ENCODE measurements around the gene SLC15A1. TPM values are rescaled to one million over a fixed set of nuclear protein-coding genes. Genes with fewer than 3 reads are reported as not detected.

Gene SLC15A1
- total RNA-seq, 1 donor: not detected

DNA sequence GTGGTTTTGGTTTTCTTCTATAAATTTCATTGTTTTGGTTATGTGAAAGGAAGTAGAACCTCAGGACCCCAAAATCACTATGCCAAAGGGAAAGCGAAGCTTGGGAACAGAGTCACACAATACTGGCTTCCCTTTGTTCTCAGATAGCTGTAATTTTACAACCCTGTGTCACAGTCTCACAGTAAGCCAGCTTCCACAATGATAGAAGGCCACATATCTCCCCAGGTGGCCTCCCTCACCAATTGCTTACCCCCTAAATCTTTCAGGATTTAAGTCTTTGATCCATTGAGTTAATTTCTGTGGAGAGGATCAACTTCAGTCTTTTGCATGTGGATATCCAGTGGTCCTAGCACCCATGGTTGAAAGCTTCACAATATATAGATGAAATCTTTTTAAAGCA lies 58.7 kb downstream of the SLC15A1 start:
- TF ChIP-seq, protein P1, sequence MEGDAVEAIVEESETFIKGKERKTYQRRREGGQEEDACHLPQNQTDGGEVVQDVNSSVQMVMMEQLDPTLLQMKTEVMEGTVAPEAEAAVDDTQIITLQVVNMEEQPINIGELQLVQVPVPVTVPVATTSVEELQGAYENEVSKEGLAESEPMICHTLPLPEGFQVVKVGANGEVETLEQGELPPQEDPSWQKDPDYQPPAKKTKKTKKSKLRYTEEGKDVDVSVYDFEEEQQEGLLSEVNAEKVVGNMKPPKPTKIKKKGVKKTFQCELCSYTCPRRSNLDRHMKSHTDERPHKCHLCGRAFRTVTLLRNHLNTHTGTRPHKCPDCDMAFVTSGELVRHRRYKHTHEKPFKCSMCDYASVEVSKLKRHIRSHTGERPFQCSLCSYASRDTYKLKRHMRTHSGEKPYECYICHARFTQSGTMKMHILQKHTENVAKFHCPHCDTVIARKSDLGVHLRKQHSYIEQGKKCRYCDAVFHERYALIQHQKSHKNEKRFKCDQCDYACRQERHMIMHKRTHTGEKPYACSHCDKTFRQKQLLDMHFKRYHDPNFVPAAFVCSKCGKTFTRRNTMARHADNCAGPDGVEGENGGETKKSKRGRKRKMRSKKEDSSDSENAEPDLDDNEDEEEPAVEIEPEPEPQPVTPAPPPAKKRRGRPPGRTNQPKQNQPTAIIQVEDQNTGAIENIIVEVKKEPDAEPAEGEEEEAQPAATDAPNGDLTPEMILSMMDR (IDR thresholded peaks at IDR 0.05; ENCODE audit: insufficient read depth, low read depth, low read length): no peak
- no peak overlapping the region for H3K4me3 ChIP-seq (ENCODE audit: low read depth, low read length)
- no peak for DNase-seq (ENCODE audit: low read depth)

- H3K4me3 ChIP-seq (ENCODE audit: low read depth, low read length): no peak overlapping the region
- DNase-seq (ENCODE audit: low read depth): no peak
- TF ChIP-seq, protein P1 (IDR thresholded peaks at IDR 0.05; ENCODE audit: insufficient read depth, low read depth, low read length): no peak
Measured at GRCh38 chr13:98691360-98691759, 61.1 kb downstream of the SLC15A1 start.

DNA sequence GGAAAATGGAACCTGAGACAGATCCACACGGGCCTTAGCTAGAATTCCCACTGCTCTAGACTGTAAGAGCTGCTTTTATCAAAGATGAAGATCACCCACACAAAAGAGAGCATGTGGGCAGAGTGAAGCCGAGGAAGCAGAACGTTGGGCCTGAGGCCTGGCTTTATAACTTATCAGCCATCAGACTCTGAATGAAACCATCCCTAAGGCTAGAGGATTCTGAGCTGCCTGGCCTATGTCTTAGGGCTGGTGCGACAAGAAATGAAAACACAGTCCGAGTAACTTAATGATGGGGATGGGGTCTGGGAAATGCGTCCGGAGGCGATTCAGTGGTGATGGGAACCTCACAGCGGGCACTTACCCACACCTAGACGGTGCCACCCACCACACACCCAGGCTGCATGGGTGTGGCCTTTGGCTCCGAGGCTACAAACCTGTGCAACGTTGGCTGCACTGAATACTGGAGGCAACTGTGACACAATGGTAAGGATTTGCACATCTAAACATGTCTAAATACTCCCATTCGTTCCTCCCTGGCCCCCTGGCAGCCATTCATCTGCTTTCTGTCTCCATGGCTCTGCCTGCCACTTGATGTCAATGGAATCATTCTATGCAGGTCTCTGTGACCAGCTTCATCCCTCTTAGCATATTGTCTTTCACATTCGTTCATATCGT lies 62.0 kb downstream of the SLC15A1 start:
- no peak for DNase-seq (ENCODE audit: low read depth)
- TF ChIP-seq, protein P1 (IDR thresholded peaks at IDR 0.05; ENCODE audit: insufficient read depth, low read depth, low read length): no peak
- no peak overlapping the region for H3K4me3 ChIP-seq (ENCODE audit: low read depth, low read length)

GRCh38 chr13:98689347-98689968 lies 63.0 kb downstream of the SLC15A1 start:
- no peak for DNase-seq (ENCODE audit: low read depth)
- TF ChIP-seq, protein P1 (IDR thresholded peaks at IDR 0.05; ENCODE audit: insufficient read depth, low read depth, low read length): no peak
- no peak overlapping the region for H3K4me3 ChIP-seq (ENCODE audit: low read depth, low read length)

GRCh38 chr13:98688373-98688772 lies 64.1 kb downstream of the SLC15A1 start:
- TF ChIP-seq, protein P1 (IDR thresholded peaks at IDR 0.05; ENCODE audit: insufficient read depth, low read depth, low read length): no peak
- H3K4me3 ChIP-seq (ENCODE audit: low read depth, low read length): no peak overlapping the region
- no peak for DNase-seq (ENCODE audit: low read depth)

DNA sequence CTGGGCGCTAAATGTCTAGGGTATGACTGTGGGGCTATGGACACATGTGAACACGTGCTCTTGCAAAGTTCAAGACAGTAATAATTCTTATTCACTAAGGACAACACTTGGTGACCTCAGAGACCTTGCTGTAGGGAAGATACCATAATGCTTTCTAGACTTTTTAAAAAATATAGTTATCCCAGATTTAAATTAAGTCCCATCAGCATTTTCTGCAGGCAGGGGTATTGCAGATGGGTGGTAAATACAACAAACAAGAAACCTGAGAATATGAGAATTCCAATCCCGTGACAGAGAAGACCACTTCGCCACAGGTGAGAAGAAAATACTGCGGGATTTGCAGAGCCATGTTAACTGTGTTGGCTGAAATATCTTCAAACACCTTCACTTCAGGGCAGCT lies 65.2 kb downstream of the SLC15A1 start:
- TF ChIP-seq, protein P1 (IDR thresholded peaks at IDR 0.05; ENCODE audit: insufficient read depth, low read depth, low read length): no peak
- no peak for DNase-seq (ENCODE audit: low read depth)
- no peak overlapping the region for H3K4me3 ChIP-seq (ENCODE audit: low read depth, low read length)
